HG03135 (cell line): ENCODE data around the gene SCARB1.
"Not testable (repeated sequence)": the region's sequence is repeated elsewhere in the genome, so short reads cannot be mapped to it uniquely, and the experiment has no call there.

Experiments
- ATAC-seq: cut with Tn5 transposase; IDR thresholded peaks from one replicate; pipeline ENCODE4 v1.9.1; 2021; ENCODE audit warnings: mild to moderate bottlenecking, moderate library complexity; ENCODE audit not compliant: unreplicated experiment

Gene SCARB1

GRCh38 chr12:124863416-124864325, at the start of gene SCARB1:
Gene SCARB1, minus strand, starts transcription at chr12:124863864. Its CDS starts 144 bp downstream, at chr12:124863720.
- ATAC-seq, result peak; percentile 72

GRCh38 chr12:124912529-124913287, 49.0 kb upstream of the SCARB1 start:
- not testable (repeated sequence) for ATAC-seq

GRCh38 chr12:124911521-124911920, 47.9 kb upstream of the SCARB1 start:
- not testable (repeated sequence) for ATAC-seq

GRCh38 chr12:124910561-124911478, 47.2 kb upstream of the SCARB1 start:
- no peak for ATAC-seq

- no peak for ATAC-seq
These were observed 46.3 kb upstream of the SCARB1 start for GRCh38 chr12:124909831-124910560.

GRCh38 chr12:124906606-124907261, 43.1 kb upstream of the SCARB1 start:
- peak; percentile 60 for ATAC-seq

GRCh38 chr12:124904306-124905098, 40.8 kb upstream of the SCARB1 start:
- ATAC-seq, result no peak

- no peak for ATAC-seq
These were observed 39.3 kb upstream of the SCARB1 start for GRCh38 chr12:124902916-124903315.

- no peak for ATAC-seq
These were observed 37.3 kb upstream of the SCARB1 start for GRCh38 chr12:124901003-124901402.

GRCh38 chr12:124900345-124900795, 36.7 kb upstream of the SCARB1 start:
- not testable (repeated sequence) for ATAC-seq

GRCh38 chr12:124898923-124899294, 35.2 kb upstream of the SCARB1 start:
- ATAC-seq, result no peak

- ATAC-seq, result peak; percentile 51
These were observed 34.7 kb upstream of the SCARB1 start for GRCh38 chr12:124898200-124898922.

GRCh38 chr12:124896461-124896860, 32.8 kb upstream of the SCARB1 start:
- ATAC-seq, result no peak

- ATAC-seq, result no peak
These were observed 30.3 kb upstream of the SCARB1 start for GRCh38 chr12:124893792-124894516.

- ATAC-seq, result no peak
These were observed 24.6 kb upstream of the SCARB1 start for GRCh38 chr12:124888260-124888659.

GRCh38 chr12:124887766-124888165, 24.1 kb upstream of the SCARB1 start:
- not testable (repeated sequence) for ATAC-seq
